ENCODE measurements around the gene CTSE. TPM values are rescaled to one million over a fixed set of nuclear protein-coding genes. Genes with fewer than 3 reads are reported as not detected.

CTSE gene
- total and polyA plus RNA-seq, 9 of the 15 experiments (the other 6 are each of a cell fraction or from before 2014, with no cell fraction given) = 0.04 to 0.18 (median 0.09) TPM; not detected in 4

GRCh38 chr1:205975387-205975998 lies 48.2 kb downstream of the CTSE start:
- ChIA-PET CTCF (ENCODE audit: low intra/inter-chr PET ratio) (interaction anchor here (0.7 to 5.9 kb wide), 3 partner anchors 56 to 318 kb away, joined by 3 to 114 read pairs (median 6); no protein-coding TSS in a partner anchor), POLR2A (no interaction called here)
- H3K4me3 ChIP-seq = no peak overlapping the region
- peaks cover 0 to 4% of the 10 kb centered on the region in 2 experiments; a peak in 1 of 5 replicates for H3K4me1 ChIP-seq (replicated peaks in 1 of 2; ENCODE audit: control insufficient read depth in 2 of 2, insufficient read depth in 2 of 2, low read length in 2 of 2)
- no peaks in the 10 kb centered on the region for H3K9me1 ChIP-seq (ENCODE audit: control insufficient read depth, insufficient read depth, low read length)
- H3K27me3 ChIP-seq (ENCODE audit: control insufficient read depth in 2 of 2, insufficient read depth in 2 of 2, low read length in 2 of 2) = peaks cover 18 to 41% of the 10 kb centered on the region in 2 experiments
- ATAC-seq (no peak), DNase-seq (ENCODE audit: extremely low read depth in 1 of 4, low spot score in 3 of 4) (no peak), FAIRE-seq (no peak)
- H3K4me2 ChIP-seq (ENCODE audit: insufficient read depth, low read length) = no peak overlapping the region
- in situ Hi-C loops (cut with MboI) (no loop called here), intact Hi-C loops (cut with micrococcal nuclease) (loop anchor here (5.0 kb wide), 1 partner anchor 383 kb away; no protein-coding TSS in a partner anchor)
- peaks cover 13% of the 10 kb centered on the region; the same call in 1 of the 2 replicates for H4K20me1 ChIP-seq (replicated peaks; ENCODE audit: control insufficient read depth, insufficient read depth, low read length)
- H2AFZ ChIP-seq (ENCODE audit: low read depth, low read length) = no peak overlapping the region
- no peak overlapping the region for H3K9ac ChIP-seq (ENCODE audit: insufficient read depth in 1 of 2, low read depth in 2 of 2, low read length in 2 of 2)
- no peaks in the 10 kb centered on the region for H3K79me2 ChIP-seq (ENCODE audit: control insufficient read depth, insufficient read depth, low read length)
- H3K27ac ChIP-seq (ENCODE audit: extremely low read depth, low read depth, low read length) = no peak overlapping the region
- WGBS (ENCODE audit: insufficient coverage, low coverage, missing lambda C conversion rate) = 5% methylated on average over 15 of the region's 15 CpGs
- H3K36me3 ChIP-seq (ENCODE audit: control insufficient read depth, insufficient read depth, low read length) = no peaks in the 10 kb centered on the region
- BruUV-seq (replicated peaks) = no TSS peak
- H3K9me3 ChIP-seq (replicated peaks; ENCODE audit: control insufficient read depth, insufficient read depth, low read depth, low read length) = no peaks in the 10 kb centered on the region; the same call in 1 of the 2 replicates
- TF ChIP-seq ZHX1 (conservative IDR thresholded peaks at IDR 0.05; ENCODE audit: low read length) (no peak), NFIX (CRISPR knock-in tag; IDR thresholded peaks at IDR 0.05; ENCODE audit: low read depth) (no peak), GMEB1 (CRISPR knock-in tag; IDR thresholded peaks at IDR 0.05) (no peak), ZNF586 (CRISPR knock-in tag; conservative IDR thresholded peaks at IDR 0.05) (no peak), ZNF41 (CRISPR knock-in tag; conservative IDR thresholded peaks at IDR 0.05) (no peak), HBP1 (CRISPR knock-in tag; IDR thresholded peaks at IDR 0.05) (no peak), GTF2B (IDR thresholded peaks at IDR 0.05; ENCODE audit: extremely low read depth, insufficient read length) (no peak), CREB5 (CRISPR knock-in tag; IDR thresholded peaks at IDR 0.05) (no peak), ZBTB33 (CRISPR knock-in tag; IDR thresholded peaks at IDR 0.05) (no peak)
